SJCRH30 (cell line): ENCODE data around the gene RPL13A. TPM values are rescaled to one million over a fixed set of nuclear protein-coding genes. Genes with fewer than 3 reads are reported as not detected.
"Not testable (repeated sequence)": the region's sequence is repeated elsewhere in the genome, so short reads cannot be mapped to it uniquely, and the experiment has no call there.

ENCODE experiments used
- DNase-seq, 2 experiments: peaks; one replicate each; pipeline ENCODE4 v3.0.0-alpha.2; 2015 to 2020
- H3K27ac ChIP-seq: fragments of 250-450 bp; sonication (Bioruptor Pico); 2 replicates; pipeline ENCODE4 v1.5.1; 2020; ENCODE audit warnings: mild to moderate bottlenecking, moderate library complexity
- H3K27me3 ChIP-seq: fragments of 250-450 bp; sonication (Bioruptor Pico); 2 replicates; pipeline ENCODE4 v1.5.1; 2020; ENCODE audit warnings: mild to moderate bottlenecking, moderate library complexity
- H3K36me3 ChIP-seq: fragments of 250-450 bp; sonication (Bioruptor Pico); 2 replicates; pipeline ENCODE4 v1.5.1; 2020; ENCODE audit warnings: mild to moderate bottlenecking, moderate library complexity
- H3K4me1 ChIP-seq: fragments of 250-450 bp; sonication (Bioruptor Pico); 2 replicates; pipeline ENCODE4 v1.5.1; 2020; ENCODE audit warnings: mild to moderate bottlenecking, moderate library complexity
- H3K4me3 ChIP-seq: fragments of 250-450 bp; sonication (Bioruptor Pico); 2 replicates; pipeline ENCODE4 v1.5.1; 2020; ENCODE audit warnings: mild to moderate bottlenecking, moderate library complexity
- H3K9me3 ChIP-seq: fragments of 250-450 bp; sonication (Bioruptor Pico); replicated peaks from 2 replicates; pipeline ENCODE4 v1.5.1; 2020; ENCODE audit warnings: mild to moderate bottlenecking, moderate library complexity
- total RNA-seq: library from RNA; depleted of rRNA; stranded (reverse); fragments of >200 nt; shearing (Covaris generic); gene quantifications from 2 replicates; pipeline ENCODE4 v1.2.3, GENCODE V29; 2014; rRNA removed

RPL13A gene
- total RNA-seq = 3,376 and 3,926 TPM in 2 replicates

GRCh38 chr19:49487277-49488045, at the start of gene RPL13A:
TSS of gene RPL13A (plus strand) at chr19:49487608. CDS start at chr19:49487630, 22 bp downstream.
- no peaks in the 10 kb centered on the region for H3K9me3 ChIP-seq
- peak; percentile 99 to 100 for DNase-seq
- H3K36me3 ChIP-seq = peaks cover 50% of the 10 kb centered on the region
- H3K4me1 ChIP-seq = peaks cover 8% of the 10 kb centered on the region; the same call in 1 of the 2 replicates
- H3K27me3 ChIP-seq = no peaks in the 10 kb centered on the region
- H3K27ac ChIP-seq = peak within 1 kb of the TSS; percentile 89
- peak within 1 kb of the TSS; percentile 92 for H3K4me3 ChIP-seq

- no peak for DNase-seq
- Histone ChIP-seq H3K27me3 (peaks cover 17% of the 10 kb centered on the region), H3K4me1 (no peaks in the 10 kb centered on the region), H3K9me3 (no peaks in the 10 kb centered on the region), H3K36me3 (no peaks in the 10 kb centered on the region), H3K4me3 (no peak overlapping the region), H3K27ac (no peak overlapping the region)
These were observed 49.1 kb upstream of the RPL13A start for GRCh38 chr19:49438261-49438660.

- H3K27me3 ChIP-seq = peaks cover 17% of the 10 kb centered on the region
- no peak overlapping the region for H3K27ac ChIP-seq
- no peaks in the 10 kb centered on the region for H3K36me3 ChIP-seq
- no peak for DNase-seq
- no peaks in the 10 kb centered on the region for H3K4me1 ChIP-seq
- no peak overlapping the region for H3K4me3 ChIP-seq
- H3K9me3 ChIP-seq = no peaks in the 10 kb centered on the region
These were observed 47.6 kb upstream of the RPL13A start for GRCh38 chr19:49439836-49440235.

DNA sequence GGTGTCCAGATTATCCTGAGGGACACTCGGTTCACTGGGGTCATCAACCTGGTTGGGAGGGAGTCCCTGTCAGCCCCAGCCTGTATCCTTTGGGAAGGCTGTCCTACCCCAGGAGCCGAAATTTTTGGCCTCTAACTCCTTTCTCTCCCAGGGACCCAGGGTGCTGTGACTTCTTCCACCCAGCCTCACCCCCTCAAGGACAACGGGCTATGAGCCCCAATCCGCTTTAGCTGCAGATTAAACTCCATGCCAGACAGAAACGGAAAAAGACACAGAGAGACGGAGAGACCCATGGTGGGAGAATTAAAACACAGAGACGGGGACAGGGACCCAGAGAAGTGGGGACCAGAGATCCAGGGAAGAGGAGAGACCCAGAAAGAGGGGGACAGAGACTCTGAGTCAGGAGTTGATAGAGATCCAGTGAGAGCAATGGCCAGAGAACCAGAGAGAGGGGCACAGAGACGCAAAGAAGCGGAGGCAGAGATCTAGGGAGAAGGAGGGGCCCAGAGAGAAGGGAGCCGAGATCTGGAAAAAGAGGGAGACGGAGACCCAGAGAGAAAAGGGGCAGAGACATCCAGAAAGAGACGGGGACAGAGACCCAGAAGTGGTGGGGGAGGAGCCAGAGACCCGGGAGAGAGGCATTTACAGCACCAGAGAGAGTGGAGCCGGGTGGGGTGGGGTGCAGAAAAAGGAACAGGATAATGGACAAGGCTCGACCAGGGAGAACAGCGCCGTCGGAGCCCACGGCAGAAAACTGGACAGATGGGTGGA, 46.8 kb upstream of the RPL13A start:
- H3K4me1 ChIP-seq = no peaks in the 10 kb centered on the region
- H3K27me3 ChIP-seq = peaks cover 17% of the 10 kb centered on the region

GRCh38 chr19:49441210-49441959, 46.0 kb upstream of the RPL13A start, which contains the start of gene SLC17A7:
TSS of gene SLC17A7 (minus strand) at chr19:49441527. CDS start at chr19:49441379, 148 bp downstream.
- Histone ChIP-seq H3K4me1 (no peaks in the 10 kb centered on the region), H3K4me3 (peak within 1 kb of the TSS; percentile 59), H3K27ac (no peak within 1 kb of the TSS), H3K36me3 (no peaks in the 10 kb centered on the region), H3K9me3 (no peaks in the 10 kb centered on the region), H3K27me3 (peaks cover 17% of the 10 kb centered on the region)
- DNase-seq = no peak

More for the DNA sequence above, 46.8 kb upstream of the RPL13A start:
- no peak overlapping the region for H3K27ac ChIP-seq
- H3K36me3 ChIP-seq = no peaks in the 10 kb centered on the region
- no peak for DNase-seq
- H3K9me3 ChIP-seq = no peaks in the 10 kb centered on the region
- H3K4me3 ChIP-seq = no peak overlapping the region

- peak overlapping the region; percentile 59 for H3K4me3 ChIP-seq
- H3K4me1 ChIP-seq = no peaks in the 10 kb centered on the region
- H3K36me3 ChIP-seq = no peaks in the 10 kb centered on the region
- H3K9me3 ChIP-seq = no peaks in the 10 kb centered on the region
- no peak for DNase-seq
- no peak overlapping the region for H3K27ac ChIP-seq
- H3K27me3 ChIP-seq = peaks cover 17% of the 10 kb centered on the region
These were observed 45.5 kb upstream of the RPL13A start for GRCh38 chr19:49441960-49442350.

- Histone ChIP-seq H3K4me3 (peak overlapping the region; percentile 59), H3K27me3 (peaks cover 17% of the 10 kb centered on the region), H3K36me3 (no peaks in the 10 kb centered on the region), H3K9me3 (no peaks in the 10 kb centered on the region), H3K4me1 (no peaks in the 10 kb centered on the region), H3K27ac (no peak overlapping the region)
- peak; percentile 65 to 67 for DNase-seq
These were observed 45.1 kb upstream of the RPL13A start for GRCh38 chr19:49442354-49442753.

DNA sequence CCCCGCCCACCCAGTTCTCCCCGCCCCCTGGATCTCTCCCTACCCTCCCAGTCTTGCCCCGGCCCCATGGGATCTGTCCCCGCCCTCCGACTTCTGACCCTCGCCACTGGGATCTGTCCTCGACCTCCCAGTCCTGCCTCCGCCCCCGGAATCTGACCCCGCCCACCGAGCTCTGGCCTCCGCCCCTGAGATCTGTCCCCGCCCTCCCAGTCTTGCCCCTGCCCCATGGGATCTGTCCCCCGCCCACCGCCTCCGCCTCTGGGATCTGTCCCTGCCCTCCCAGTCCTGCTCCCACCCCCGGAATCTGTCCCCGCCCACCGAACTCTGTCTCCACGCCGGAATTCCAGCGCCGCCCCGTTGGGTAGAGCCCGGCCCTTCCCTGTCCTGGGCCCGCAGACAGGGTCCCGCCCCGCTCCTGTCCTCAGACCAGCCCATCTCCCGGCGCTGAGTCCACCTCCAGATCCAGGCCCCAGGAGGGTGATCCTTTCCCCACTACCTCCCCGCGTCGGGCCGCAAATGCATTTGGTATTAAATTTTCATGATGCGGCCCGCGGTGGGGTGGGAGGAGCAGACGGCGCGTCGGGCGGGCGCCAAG, 44.5 kb upstream of the RPL13A start:
- no peaks in the 10 kb centered on the region for H3K4me1 ChIP-seq
- H3K27ac ChIP-seq = peak overlapping the region; percentile 41
- no peaks in the 10 kb centered on the region for H3K36me3 ChIP-seq
- peak; percentile 96 to 99 for DNase-seq
- H3K27me3 ChIP-seq = peaks cover 17% of the 10 kb centered on the region
- peak overlapping the region; percentile 59 for H3K4me3 ChIP-seq
- H3K9me3 ChIP-seq = no peaks in the 10 kb centered on the region

- Histone ChIP-seq H3K27me3 (peaks cover 14% of the 10 kb centered on the region), H3K36me3 (peaks cover 4% of the 10 kb centered on the region; the same call in 1 of the 2 replicates), H3K27ac (peak overlapping the region; percentile 41), H3K4me3 (peak overlapping the region; percentile 59), H3K4me1 (no peaks in the 10 kb centered on the region), H3K9me3 (no peaks in the 10 kb centered on the region)
- DNase-seq = peak; percentile 95 to 97
These were observed 43.9 kb upstream of the RPL13A start for GRCh38 chr19:49443366-49444099.

GRCh38 chr19:49444100-49444700, 43.2 kb upstream of the RPL13A start:
- not testable (repeated sequence) for H3K4me1 ChIP-seq, H3K4me3 ChIP-seq, H3K9me3 ChIP-seq, DNase-seq, H3K36me3 ChIP-seq, H3K27ac ChIP-seq
- peaks cover 14% of the 10 kb centered on the region for H3K27me3 ChIP-seq

- DNase-seq = no peak
- no peaks in the 10 kb centered on the region for H3K4me1 ChIP-seq
These were observed 41.4 kb upstream of the RPL13A start for GRCh38 chr19:49445997-49446396.

DNA sequence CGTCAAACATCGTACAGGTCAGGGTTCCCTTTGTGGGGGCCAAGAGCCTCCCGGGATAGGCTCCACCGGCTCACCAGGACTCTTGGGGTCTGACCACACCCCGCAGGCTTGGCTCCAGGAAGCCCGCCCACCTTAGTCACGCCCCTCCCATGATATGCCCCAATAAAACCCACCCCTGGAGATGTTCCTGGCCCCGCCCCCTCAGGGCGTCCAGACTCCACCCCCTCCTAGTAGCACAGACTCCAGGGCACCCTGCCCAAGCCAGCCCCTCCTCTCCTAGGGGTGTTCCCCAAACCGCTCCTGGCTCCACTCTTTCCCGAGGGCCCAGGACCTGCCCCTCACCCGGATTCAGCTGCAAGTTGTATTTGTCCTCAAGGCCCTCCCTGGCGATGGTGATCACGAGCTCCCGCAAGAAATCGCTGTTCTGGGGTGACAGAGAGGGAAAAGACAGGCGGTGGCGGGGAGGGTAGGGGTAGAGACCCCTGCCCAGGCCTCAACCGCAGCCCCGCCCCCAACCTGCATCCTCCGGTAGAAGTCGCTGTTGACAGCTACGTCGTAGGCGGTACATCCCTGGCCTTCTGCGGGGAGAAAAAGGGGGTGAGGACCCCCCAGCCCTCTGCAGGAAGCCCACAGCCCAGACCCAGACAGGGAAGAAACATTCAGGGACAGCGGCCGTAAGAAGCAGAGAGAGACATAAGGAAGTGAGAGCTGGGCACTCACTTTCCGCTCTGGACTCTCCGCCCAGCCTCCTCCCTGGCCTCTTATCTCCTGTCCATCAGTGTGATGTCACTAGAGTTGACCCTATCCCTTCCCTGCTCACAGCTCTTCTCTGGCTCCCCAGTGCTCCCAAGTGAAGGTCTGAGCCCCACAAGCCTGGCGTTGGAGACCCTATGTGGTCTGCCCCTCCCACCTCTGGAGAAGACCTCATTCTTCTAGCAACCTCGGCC, 39.6 kb upstream of the RPL13A start:
- DNase-seq = peak; percentile 74 to 75

More at GRCh38 chr19:49445997-49446396, 41.4 kb upstream of the RPL13A start:
- Histone ChIP-seq H3K9me3 (no peaks in the 10 kb centered on the region), H3K36me3 (peaks cover 6% of the 10 kb centered on the region; the same call in 1 of the 2 replicates), H3K4me3 (no peak overlapping the region), H3K27ac (no peak overlapping the region), H3K27me3 (no peaks in the 10 kb centered on the region)

More for the DNA sequence above, 39.6 kb upstream of the RPL13A start:
- H3K27ac ChIP-seq = no peak overlapping the region
- no peaks in the 10 kb centered on the region for H3K4me1 ChIP-seq
- no peaks in the 10 kb centered on the region for H3K9me3 ChIP-seq
- no peaks in the 10 kb centered on the region for H3K27me3 ChIP-seq
- H3K36me3 ChIP-seq = peaks cover 6% of the 10 kb centered on the region; the same call in 1 of the 2 replicates
- no peak overlapping the region for H3K4me3 ChIP-seq
